HCT116 (cell line): Measurements from ENCODE around the gene DYDC2. TPM values are rescaled to one million over a fixed set of nuclear protein-coding genes. Genes with fewer than 3 reads are reported as not detected.

Experiments used
- ATAC-seq: fragments of 200-7000 bp; cut with Tn5 transposase; 2 replicates; pipeline ENCODE4 v1.9.1; 2020; ENCODE audit warnings: mild to moderate bottlenecking, moderate library complexity
- BruUV-seq: library from RNA; stranded (reverse); fragments of 400-500 nt; replicated peaks from 2 replicates; lab custom pipeline; 2021; lab: Mats Ljungman, UMichigan
- CTCF ChIA-PET: fragments of 300-600 bp; sonication (Branson Sonifier 250); formaldehyde crosslinking; loops from one replicate; lab custom pipeline; 2021; ENCODE audit warnings: antibody characterized with exemption; lab: Charles Lee
- POLR2A ChIA-PET: fragments of 300-600, 350-600 bp; sonication (Branson Sonifier 250); formaldehyde crosslinking; loops from one replicate; lab custom pipeline; 2021; ENCODE audit warnings: antibody characterized with exemption; lab: Charles Lee
- RAD21 ChIA-PET, 2 experiments: fragments of 300-600 bp; sonication (Branson Sonifier 250); formaldehyde crosslinking; loops; one replicate each; lab custom pipeline; 2023; ENCODE audit warnings: low total read pairs in 2 of 2; ENCODE audit not compliant: uncharacterized antibody in 2 of 2, unreplicated experiment in 2 of 2, low non-redundant PET in 1 of 2; lab: Charles Lee
- DNase-seq: peaks from one replicate; pipeline ENCODE4 v3.0.0-alpha.2; 2010; ENCODE audit warnings: low read depth, low spot score
- H2AFZ ChIP-seq: fragments of 200-600 bp; shearing (Covaris generic), sonication (generic); 2 replicates; pipeline ENCODE4 v1.6.1; 2017; ENCODE audit warnings: low read depth, mixed run types, mixed read lengths, antibody characterized with exemption, low read length; ENCODE audit not compliant: poor library complexity, severe bottlenecking
- H3K27ac ChIP-seq: 2 replicates; pipeline ENCODE4 v1.5.1; 2012; ENCODE audit warnings: low read depth, low read length
- H3K27me3 ChIP-seq: fragments of 200-600 bp; sonication (generic); 2 replicates; pipeline ENCODE4 v1.6.1; 2016; ENCODE audit warnings: mixed run types, low read length, mixed read lengths; ENCODE audit not compliant: insufficient read depth
- H3K36me3 ChIP-seq, 2 experiments: fragments of 200-500 bp in 1 of 2; fragments of 200-600 bp in 1 of 2; sonication (Bioruptor generic) in 1 of 2; sonication (generic) in 1 of 2; 2 replicates each; pipeline versions ENCODE4 v1.5.1 to v1.6.1; 2014 to 2016; ENCODE audit warnings: low read length in 2 of 2, inconsistent platforms in 1 of 2, mixed read lengths in 1 of 2, mixed run types in 1 of 2; ENCODE audit not compliant: insufficient read depth in 2 of 2, control insufficient read depth in 1 of 2
- H3K4me1 ChIP-seq, 2 experiments: fragments of 200-600 bp in 1 of 2; sonication (generic) in 1 of 2; 2 replicates each; pipeline versions ENCODE4 v1.5.1 to v1.6.1; 2012 to 2017; ENCODE audit warnings: low read length in 2 of 2, inconsistent platforms in 1 of 2, mild to moderate bottlenecking in 1 of 2, mixed read lengths in 1 of 2, mixed run types in 1 of 2, moderate library complexity in 1 of 2; ENCODE audit not compliant: insufficient read depth in 2 of 2, control insufficient read depth in 1 of 2
- H3K4me2 ChIP-seq: fragments of 200-600 bp; sonication (generic); 2 replicates; pipeline ENCODE4 v1.6.1; 2017; ENCODE audit warnings: mixed run types, low read length, mixed read lengths
- H3K4me3 ChIP-seq, 2 experiments: fragments of 200-600 bp in 1 of 2; sonication (generic) in 1 of 2; replicated peaks in 1 of 2; 2 replicates each; pipeline ENCODE4 v1.5.1; 2011 to 2016; ENCODE audit warnings: low read length in 2 of 2, control low read depth in 1 of 2, low read depth in 1 of 2, mild to moderate bottlenecking in 1 of 2, mixed read lengths in 1 of 2, mixed run types in 1 of 2
- H3K79me2 ChIP-seq: fragments of 200-600 bp; sonication (generic); 2 replicates; pipeline ENCODE4 v1.6.1; 2017; ENCODE audit warnings: mild to moderate bottlenecking, mixed run types, low read length, moderate library complexity, mixed read lengths; ENCODE audit not compliant: insufficient read depth
- H3K9ac ChIP-seq: fragments of 200-600 bp; sonication (generic); 2 replicates; pipeline ENCODE4 v1.6.1; 2016; ENCODE audit warnings: low read length, mixed read lengths
- H3K9me2 ChIP-seq: fragments of 200-600 bp; sonication (generic), shearing (Covaris generic); 2 replicates; pipeline ENCODE4 v1.6.1; 2017; ENCODE audit warnings: mixed run types, mild to moderate bottlenecking, moderate library complexity; ENCODE audit not compliant: insufficient read depth
- H3K9me3 ChIP-seq, 2 experiments: fragments of 200-500 bp in 1 of 2; fragments of 200-600 bp in 1 of 2; sonication (Bioruptor generic) in 1 of 2; sonication (generic) in 1 of 2; 2 replicates each; pipeline ENCODE4 v1.6.1; 2014 to 2017; ENCODE audit warnings: low read length in 2 of 2, mixed read lengths in 2 of 2, inconsistent platforms in 1 of 2, low read depth in 1 of 2, mild to moderate bottlenecking in 1 of 2, mixed run types in 1 of 2, moderate library complexity in 1 of 2; ENCODE audit not compliant: control insufficient read depth in 1 of 2, insufficient read depth in 1 of 2
- H4K20me1 ChIP-seq: fragments of 200-600 bp; sonication (generic), shearing (Covaris generic); 2 replicates; pipeline ENCODE4 v1.6.1; 2017; ENCODE audit warnings: mixed run types, mild to moderate bottlenecking, moderate library complexity; ENCODE audit not compliant: insufficient read depth
- CBX3 ChIP-seq: IDR thresholded peaks from 2 replicates; pipeline ENCODE4 v1.6.1; 2012; ENCODE audit warnings: low read depth
- CTCF ChIP-seq, 3 experiments: fragments of 200-600 bp in 1 of 3; sonication (generic) in 1 of 3; IDR thresholded peaks in 2 of 3; conservative IDR thresholded peaks in 1 of 3; 2 replicates each; pipeline ENCODE4 v1.5.1; 2012 to 2017; ENCODE audit warnings: low read depth in 2 of 3, low read length in 2 of 3, antibody characterized with exemption in 1 of 3, borderline replicate concordance in 1 of 3, control low read depth in 1 of 3, mild to moderate bottlenecking in 1 of 3, mixed read lengths in 1 of 3, mixed run types in 1 of 3, moderate library complexity in 1 of 3; ENCODE audit not compliant: insufficient read depth in 1 of 3
- FOSL1 ChIP-seq: IDR thresholded peaks from 2 replicates; pipeline ENCODE4 v1.6.1; 2012; ENCODE audit warnings: low read depth
- JUND ChIP-seq: IDR thresholded peaks from 2 replicates; pipeline ENCODE4 v1.6.1; 2012
- MAX ChIP-seq: IDR thresholded peaks from 2 replicates; pipeline ENCODE4 v1.6.1; 2012
- RAD21 ChIP-seq: IDR thresholded peaks from 2 replicates; pipeline ENCODE4 v1.6.1; 2012; ENCODE audit warnings: low read depth, mild to moderate bottlenecking
- YY1 ChIP-seq: IDR thresholded peaks from 2 replicates; pipeline ENCODE4 v1.6.1; 2011; ENCODE audit warnings: low read length, low read depth, moderate library complexity, mild to moderate bottlenecking; ENCODE audit not compliant: insufficient replicate concordance; ENCODE audit errors: extremely low read depth
- ZNF274 ChIP-seq: fragments of 200-500 bp; sonication (Bioruptor generic); IDR thresholded peaks from 2 replicates; pipeline ENCODE4 v1.6.1; 2014; ENCODE audit warnings: mild to moderate bottlenecking, low read depth, low read length, inconsistent platforms
- intact Hi-C: fragments of 100-400 bp; cut with micrococcal nuclease; formaldehyde crosslinking; loops from 2 replicates; pipeline ENCODE4 v1.10.0; 2022
- total RNA-seq: library from RNA; stranded (reverse); gene quantifications from one replicate; pipeline ENCODE4 v1.2.1, GENCODE V29; 2021; ENCODE audit not compliant: unreplicated experiment
- TF ChIP-seq, protein P1 (sequence below): IDR thresholded peaks from 2 replicates; pipeline ENCODE4 v1.6.1; 2012; ENCODE audit warnings: low read depth

The DYDC2 gene
- total RNA-seq, 1 experiment from 2014 or later = not detected

DNA sequence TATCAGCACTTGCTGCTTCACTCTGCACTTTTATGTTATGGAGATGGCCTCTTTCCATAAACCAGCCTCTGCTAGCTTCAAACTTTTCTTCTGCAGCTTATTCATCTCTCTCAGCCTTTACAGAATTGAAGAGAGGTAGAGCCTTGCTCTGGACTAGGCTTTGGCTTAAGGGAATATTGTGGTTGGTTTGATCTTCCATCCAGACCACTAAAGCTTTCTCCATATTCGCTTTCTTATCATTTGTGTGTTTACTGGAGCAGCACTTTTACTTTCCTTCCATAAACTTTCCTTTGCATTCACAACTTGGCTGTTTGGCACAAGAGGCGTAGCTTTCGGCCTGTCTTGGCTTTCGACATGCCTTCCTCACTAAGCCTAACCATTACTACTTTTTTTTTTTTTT is 23.6 kb downstream of the DYDC2 start:
- Histone ChIP-seq H3K9me3 (no peaks in the 10 kb centered on the region), H3K79me2 (no peaks in the 10 kb centered on the region), H3K27me3 (no peaks in the 10 kb centered on the region), H3K27ac (no peak overlapping the region), H3K36me3 (no peaks in the 10 kb centered on the region), H3K4me2 (no peak overlapping the region), H3K9ac (no peak overlapping the region), H2AFZ (no peak overlapping the region), H3K9me2 (no peaks in the 10 kb centered on the region), H3K4me3 (no peak overlapping the region), H4K20me1 (no peaks in the 10 kb centered on the region), H3K4me1 (peaks cover 0 to 13% of the 10 kb centered on the region in 2 experiments; a peak in 3 of 4 replicates)
- ChIA-PET CTCF (no interaction called here), POLR2A (no interaction called here), RAD21 (no interaction called here)
- intact Hi-C loops = loop anchor here (5.0 to 10.0 kb wide), 3 partner anchors 215 to 317 kb away; no protein-coding TSS in a partner anchor
- ATAC-seq (no peak), DNase-seq (no peak)
- BruUV-seq = no TSS peak
- TF ChIP-seq JUND (no peak), ZNF274 (no peak), MAX (no peak), CTCF (IDR thresholded peaks at IDR 0.05 in 2 of 3, conservative IDR thresholded peaks at IDR 0.05 in 1 of 3; ENCODE audit: borderline replicate concordance in 1 of 3, insufficient read depth in 1 of 3, low read depth in 2 of 3, low read length in 2 of 3) (no peak), YY1 (no peak), CBX3 (no peak), RAD21 (no peak), FOSL1 (no peak)
- TF ChIP-seq, protein P1, sequence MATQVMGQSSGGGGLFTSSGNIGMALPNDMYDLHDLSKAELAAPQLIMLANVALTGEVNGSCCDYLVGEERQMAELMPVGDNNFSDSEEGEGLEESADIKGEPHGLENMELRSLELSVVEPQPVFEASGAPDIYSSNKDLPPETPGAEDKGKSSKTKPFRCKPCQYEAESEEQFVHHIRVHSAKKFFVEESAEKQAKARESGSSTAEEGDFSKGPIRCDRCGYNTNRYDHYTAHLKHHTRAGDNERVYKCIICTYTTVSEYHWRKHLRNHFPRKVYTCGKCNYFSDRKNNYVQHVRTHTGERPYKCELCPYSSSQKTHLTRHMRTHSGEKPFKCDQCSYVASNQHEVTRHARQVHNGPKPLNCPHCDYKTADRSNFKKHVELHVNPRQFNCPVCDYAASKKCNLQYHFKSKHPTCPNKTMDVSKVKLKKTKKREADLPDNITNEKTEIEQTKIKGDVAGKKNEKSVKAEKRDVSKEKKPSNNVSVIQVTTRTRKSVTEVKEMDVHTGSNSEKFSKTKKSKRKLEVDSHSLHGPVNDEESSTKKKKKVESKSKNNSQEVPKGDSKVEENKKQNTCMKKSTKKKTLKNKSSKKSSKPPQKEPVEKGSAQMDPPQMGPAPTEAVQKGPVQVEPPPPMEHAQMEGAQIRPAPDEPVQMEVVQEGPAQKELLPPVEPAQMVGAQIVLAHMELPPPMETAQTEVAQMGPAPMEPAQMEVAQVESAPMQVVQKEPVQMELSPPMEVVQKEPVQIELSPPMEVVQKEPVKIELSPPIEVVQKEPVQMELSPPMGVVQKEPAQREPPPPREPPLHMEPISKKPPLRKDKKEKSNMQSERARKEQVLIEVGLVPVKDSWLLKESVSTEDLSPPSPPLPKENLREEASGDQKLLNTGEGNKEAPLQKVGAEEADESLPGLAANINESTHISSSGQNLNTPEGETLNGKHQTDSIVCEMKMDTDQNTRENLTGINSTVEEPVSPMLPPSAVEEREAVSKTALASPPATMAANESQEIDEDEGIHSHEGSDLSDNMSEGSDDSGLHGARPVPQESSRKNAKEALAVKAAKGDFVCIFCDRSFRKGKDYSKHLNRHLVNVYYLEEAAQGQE = no peak
